SH-SY5Y (cell line): Measurements from ENCODE around the gene LRRC31.

Source experiments
- GATA2 ChIP-seq: IDR thresholded peaks from 2 replicates; pipeline ENCODE4 v1.6.1; 2011; ENCODE audit warnings: mild to moderate bottlenecking, low read depth, low read length
- GATA3 ChIP-seq: IDR thresholded peaks from 2 replicates; pipeline ENCODE4 v1.6.1; 2011; ENCODE audit warnings: low read depth, mild to moderate bottlenecking, low read length, moderate library complexity

The LRRC31 gene

GRCh38 chr3:169871129-169871886 is 1.6 kb upstream of the LRRC31 start:
- TF ChIP-seq GATA2 (no peak), GATA3 (no peak)

- TF ChIP-seq GATA3 = no peak
- TF ChIP-seq GATA2 = no peak
These were observed 1.4 kb downstream of the LRRC31 start for GRCh38 chr3:169868369-169868768.

- TF ChIP-seq GATA3 (no peak), GATA2 (no peak)
These were observed 2.0 kb downstream of the LRRC31 start for GRCh38 chr3:169867584-169868210.

- no peak for TF ChIP-seq GATA2
- no peak for TF ChIP-seq GATA3
These were observed 4.5 kb downstream of the LRRC31 start for GRCh38 chr3:169865176-169865767.

- TF ChIP-seq GATA2 (no peak), GATA3 (no peak)
These were observed 5.5 kb downstream of the LRRC31 start for GRCh38 chr3:169864270-169864669.

GRCh38 chr3:169863458-169863899 is 6.3 kb downstream of the LRRC31 start:
- TF ChIP-seq GATA2 (no peak), GATA3 (no peak)

- TF ChIP-seq GATA2 (no peak), GATA3 (no peak)
These were observed 7.9 kb downstream of the LRRC31 start for GRCh38 chr3:169861871-169862270.

GRCh38 chr3:169857811-169858210 is 11.9 kb downstream of the LRRC31 start:
- TF ChIP-seq GATA2 (no peak), GATA3 (no peak)

GRCh38 chr3:169855514-169855913 is 14.2 kb downstream of the LRRC31 start:
- TF ChIP-seq GATA3 = no peak
- TF ChIP-seq GATA2 = no peak

GRCh38 chr3:169850618-169851017 is 19.1 kb downstream of the LRRC31 start:
- no peak for TF ChIP-seq GATA2
- TF ChIP-seq GATA3 = no peak

GRCh38 chr3:169848741-169849140 is 21.0 kb downstream of the LRRC31 start:
- no peak for TF ChIP-seq GATA3
- TF ChIP-seq GATA2 = no peak

GRCh38 chr3:169847896-169848295 is 21.8 kb downstream of the LRRC31 start:
- TF ChIP-seq GATA2 (no peak), GATA3 (no peak)

GRCh38 chr3:169846458-169847193 is 23.1 kb downstream of the LRRC31 start:
- TF ChIP-seq GATA2 (no peak), GATA3 (no peak)

GRCh38 chr3:169842960-169843359 is 26.8 kb downstream of the LRRC31 start:
- no peak for TF ChIP-seq GATA3
- TF ChIP-seq GATA2 = no peak

- TF ChIP-seq GATA2 (no peak), GATA3 (no peak)
These were observed 28.6 kb downstream of the LRRC31 start for GRCh38 chr3:169841171-169841570.
